ENCODE results near the gene PAN2. TPM values are rescaled to one million over a fixed set of nuclear protein-coding genes. Genes with fewer than 3 reads are reported as not detected.
"Not testable (repeated sequence)": the region's sequence is repeated elsewhere in the genome, so short reads cannot be mapped to it uniquely, and the experiment has no call there.

Gene PAN2
- total RNA-seq, 1 experiment from 2014 or later = 71.9 TPM

GRCh38 chr12:56350662-56351061 lies 16.9 kb upstream of the PAN2 start:
- no peaks in the 10 kb centered on the region for H3K4me1 ChIP-seq (ENCODE audit: control insufficient read depth, insufficient read depth, low read length)
- H3K9me3 ChIP-seq (ENCODE audit: control insufficient read depth, insufficient read depth, low read depth, low read length) = no peaks in the 10 kb centered on the region
- ChIA-PET CTCF (no interaction called here), POLR2A (interaction anchor here (1.0 kb wide), 1 partner anchor 9 kb away, joined by 3 read pairs; the partner anchor contains the start of gene STAT2)
- intact Hi-C loops (cut with micrococcal nuclease; ENCODE audit: unreplicated experiment) (no loop called here), in situ Hi-C loops (cut with HindIII; ENCODE audit: low pct_unique_long_range_greater_than_20kb, low sequenced_read_pairs) (no loop called here)
- H3K4me3 ChIP-seq (ENCODE audit: low read depth in 2 of 2, low read length in 2 of 2) = no peak overlapping the region
- BruUV-seq (replicated peaks) = no TSS peak
- H3K27me3 ChIP-seq (ENCODE audit: control insufficient read depth, insufficient read depth, low read length) = no peaks in the 10 kb centered on the region
- TF ChIP-seq POLR2AphosphoS5 (IDR thresholded peaks at IDR 0.05; ENCODE audit: low read depth, low read length) = no peak
- no peak for TF ChIP-seq CTCF (IDR thresholded peaks at IDR 0.05)
- no peak for TF ChIP-seq REST (IDR thresholded peaks at IDR 0.05; ENCODE audit: insufficient read depth in 1 of 2, low read depth in 2 of 2, low read length in 1 of 2)
- TF ChIP-seq SIN3A (IDR thresholded peaks at IDR 0.05; ENCODE audit: borderline replicate concordance, insufficient read depth, low read depth, low read length) = no peak
- TF ChIP-seq TCF7L2 (IDR thresholded peaks at IDR 0.05; ENCODE audit: low read depth, low read length) = no peak
- H3K36me3 ChIP-seq (ENCODE audit: control insufficient read depth, insufficient read depth, low read length) = 0 out of 2 replicates have a peak, but pooled peaks cover 5% of the 10 kb centered on the region
- H3K27ac ChIP-seq (ENCODE audit: low read length) = no peak overlapping the region
- DNase-seq (ENCODE audit: low read depth, low spot score) = no peak
- ATAC-seq = no peak

DNA sequence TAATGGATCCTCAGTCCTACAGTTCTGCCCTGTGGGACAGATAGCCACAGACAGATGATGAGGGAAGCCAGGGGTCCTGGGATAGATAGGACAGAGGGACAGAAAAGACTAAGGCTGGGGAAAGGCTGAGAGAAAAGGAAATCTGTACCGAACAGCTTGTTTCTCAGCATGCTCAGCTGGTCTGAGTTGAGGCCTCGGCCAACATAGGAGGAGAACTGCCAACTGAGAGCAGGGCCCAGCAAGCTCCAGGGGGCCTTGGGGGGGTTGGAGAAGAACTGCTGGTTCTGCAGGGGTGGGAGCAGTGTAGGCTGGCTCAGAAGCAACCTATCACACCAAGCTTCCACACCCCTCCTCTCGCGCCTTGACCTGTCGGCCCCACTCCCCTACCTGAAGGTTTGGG lies 15.0 kb upstream of the PAN2 start:
- DNase-seq (ENCODE audit: low read depth, low spot score) (no peak), ATAC-seq (no peak)
- in situ Hi-C loops (cut with HindIII; ENCODE audit: low pct_unique_long_range_greater_than_20kb, low sequenced_read_pairs) = no loop called here
- no peak for TF ChIP-seq TCF7L2 (IDR thresholded peaks at IDR 0.05; ENCODE audit: low read depth, low read length)
- 0 out of 2 replicates have a peak, but pooled peaks cover 5% of the 10 kb centered on the region for H3K36me3 ChIP-seq (ENCODE audit: control insufficient read depth, insufficient read depth, low read length)
- ChIA-PET POLR2A (interaction anchor here (0.6 to 0.7 kb wide), 2 partner anchors 11 to 19 kb away, joined by 4 read pairs; partner anchors contain the start of gene STAT2), CTCF (no interaction called here)
- H3K4me1 ChIP-seq (ENCODE audit: control insufficient read depth, insufficient read depth, low read length) = no peaks in the 10 kb centered on the region
- H3K27me3 ChIP-seq (ENCODE audit: control insufficient read depth, insufficient read depth, low read length) = no peaks in the 10 kb centered on the region
- no TSS peak for BruUV-seq (replicated peaks)
- H3K27ac ChIP-seq (ENCODE audit: low read length) = no peak overlapping the region
- H3K4me3 ChIP-seq (ENCODE audit: low read depth in 2 of 2, low read length in 2 of 2) = no peak overlapping the region
- H3K9me3 ChIP-seq (ENCODE audit: control insufficient read depth, insufficient read depth, low read depth, low read length) = no peaks in the 10 kb centered on the region
- intact Hi-C loops (cut with micrococcal nuclease; ENCODE audit: unreplicated experiment) = no loop called here

DNA sequence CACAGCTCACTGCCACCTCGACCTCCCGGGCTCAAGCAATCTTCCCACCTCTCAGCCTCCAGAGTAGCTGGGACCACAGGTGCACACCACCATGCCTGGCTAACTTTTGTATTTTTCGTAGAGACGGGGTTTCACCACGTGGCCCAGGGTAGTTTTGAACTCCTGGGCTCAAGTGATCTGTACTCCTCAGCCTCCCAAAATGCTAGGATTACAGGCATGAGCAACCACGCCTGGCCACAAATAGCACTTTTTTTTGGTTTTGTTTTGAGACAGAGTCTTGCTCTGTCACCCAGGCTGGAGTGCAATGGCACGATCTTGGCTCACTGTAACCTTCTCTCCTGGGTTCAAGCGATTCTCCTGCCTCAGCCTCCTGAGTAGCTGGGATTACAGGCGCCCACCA lies 13.5 kb upstream of the PAN2 start:
- H3K27ac ChIP-seq (ENCODE audit: low read length); H3K4me3 ChIP-seq (ENCODE audit: low read depth in 2 of 2, low read length in 2 of 2); DNase-seq (ENCODE audit: low read depth, low spot score); H3K4me1 ChIP-seq (ENCODE audit: control insufficient read depth, insufficient read depth, low read length); in situ Hi-C loops (cut with HindIII; ENCODE audit: low pct_unique_long_range_greater_than_20kb, low sequenced_read_pairs); intact Hi-C loops (cut with micrococcal nuclease; ENCODE audit: unreplicated experiment); ATAC-seq; H3K9me3 ChIP-seq (ENCODE audit: control insufficient read depth, insufficient read depth, low read depth, low read length); CTCF ChIA-PET; H3K36me3 ChIP-seq (ENCODE audit: control insufficient read depth, insufficient read depth, low read length); H3K27me3 ChIP-seq (ENCODE audit: control insufficient read depth, insufficient read depth, low read length); BruUV-seq (replicated peaks): not testable (repeated sequence)
- POLR2A ChIA-PET = interaction anchor here (0.6 kb wide), 1 partner anchor 152 kb away, joined by 12 read pairs; no protein-coding TSS in a partner anchor
